ENCODE measurements around the gene HP1BP3.

HP1BP3 gene

GRCh38 chr1:20770314-20771087 lies 16.6 kb downstream of the HP1BP3 start:
- DNase-seq, result no peak

- DNase-seq, result no peak
These were observed 19.8 kb downstream of the HP1BP3 start for GRCh38 chr1:20767271-20767670.

- DNase-seq, result no peak
These were observed 23.7 kb downstream of the HP1BP3 start for GRCh38 chr1:20763417-20763816.

GRCh38 chr1:20760322-20760721 lies 26.8 kb downstream of the HP1BP3 start:
- DNase-seq, result no peak

- DNase-seq, result no peak
These were observed 33.5 kb downstream of the HP1BP3 start for GRCh38 chr1:20753589-20753988.

GRCh38 chr1:20751462-20751990 lies 35.6 kb downstream of the HP1BP3 start:
- no peak for DNase-seq

GRCh38 chr1:20742671-20743070 lies 44.4 kb downstream of the HP1BP3 start:
- DNase-seq, result no peak

- no peak for DNase-seq
These were observed 46.3 kb downstream of the HP1BP3 start for GRCh38 chr1:20740781-20741180.

GRCh38 chr1:20739225-20739624 lies 47.9 kb downstream of the HP1BP3 start:
- DNase-seq, result no peak

GRCh38 chr1:20735581-20736111 lies 51.5 kb downstream of the HP1BP3 start:
- DNase-seq, result no peak

- DNase-seq, result no peak
These were observed 53.6 kb downstream of the HP1BP3 start for GRCh38 chr1:20733360-20733975.

- peak; percentile 75 to 79 for DNase-seq
These were observed 54.3 kb downstream of the HP1BP3 start, which contains the start of gene SH2D5 for GRCh38 chr1:20732588-20733359. SH2D5 (minus strand) TSS chr1:20732703; CDS start chr1:20728044, 4,659 bp downstream.

- peak; percentile 14 to 22 for DNase-seq
These were observed 55.0 kb downstream of the HP1BP3 start for GRCh38 chr1:20732071-20732587.

GRCh38 chr1:20731057-20731991 lies 55.8 kb downstream of the HP1BP3 start:
- peak in 1 of 2 experiments; percentile 27 for DNase-seq

GRCh38 chr1:20730690-20731056 lies 56.4 kb downstream of the HP1BP3 start:
- no peak for DNase-seq

GRCh38 chr1:20729990-20730689 lies 57.0 kb downstream of the HP1BP3 start:
- no peak for DNase-seq

GRCh38 chr1:20729155-20729931 lies 57.8 kb downstream of the HP1BP3 start:
- no peak for DNase-seq

- DNase-seq, result no peak
These were observed 58.5 kb downstream of the HP1BP3 start for GRCh38 chr1:20728371-20729154.

GRCh38 chr1:20727746-20728316 lies 59.3 kb downstream of the HP1BP3 start:
- DNase-seq, result peak in 1 of 2 experiments; percentile 31

Data from Kasumi-1 (cell line).